DND-41 (cell line): ENCODE measurements around the gene SPECC1.

Experiments
- CTCF ChIP-seq: IDR thresholded peaks from 2 replicates; pipeline ENCODE4 v1.5.1; 2012; ENCODE audit warnings: borderline replicate concordance, low read length, moderate library complexity, mild to moderate bottlenecking; ENCODE audit not compliant: poor library complexity, severe bottlenecking; ENCODE audit errors: extremely low read depth
- EZH2 ChIP-seq: IDR thresholded peaks from 3 replicates; pipeline ENCODE4 v1.6.1; 2012; ENCODE audit warnings: borderline replicate concordance, low read depth, mild to moderate bottlenecking, moderate library complexity, low read length, inconsistent platforms; ENCODE audit not compliant: severe bottlenecking

GRCh38 chr17:20313891-20314290 lies 304.7 kb downstream of the SPECC1 start:
- TF ChIP-seq EZH2 (no peak), CTCF (no peak)
